NB4 (cell line): Measurements from ENCODE around the gene TBXAS1.

Experiments
- DNase-seq: peaks from one replicate; pipeline ENCODE4 v3.0.0; 2010; ENCODE audit warnings: low read depth
- H3K4me3 ChIP-seq: one replicate; pipeline ENCODE4 v1.5.1; 2011; ENCODE audit warnings: mild to moderate bottlenecking, low read depth, low read length, moderate library complexity
- CTCF ChIP-seq: IDR thresholded peaks from one replicate; pipeline ENCODE4 v1.5.1; 2012; ENCODE audit warnings: low read depth, low read length
- MAX ChIP-seq: IDR thresholded peaks from 2 replicates; pipeline ENCODE4 v1.6.1; 2011; ENCODE audit warnings: low read depth, low read length
- MYC ChIP-seq: IDR thresholded peaks from 2 replicates; pipeline ENCODE4 v1.6.1; 2011; ENCODE audit warnings: low read depth, low read length
- POLR2A ChIP-seq: IDR thresholded peaks from 2 replicates; pipeline ENCODE4 v1.6.1; 2011; ENCODE audit warnings: mild to moderate bottlenecking; ENCODE audit not compliant: insufficient read length; ENCODE audit errors: extremely low read depth

The TBXAS1 gene

GRCh38 chr7:139853506-139854123 is 24.6 kb downstream of the TBXAS1 start:
- H3K4me3 ChIP-seq, result no peak overlapping the region
- TF ChIP-seq POLR2A, result no peak
- TF ChIP-seq MYC, result no peak
- TF ChIP-seq CTCF, result no peak
- TF ChIP-seq MAX, result no peak
- DNase-seq, result peak; percentile 83

GRCh38 chr7:139854124-139854511 is 25.1 kb downstream of the TBXAS1 start:
- peak; percentile 95 for DNase-seq
- TF ChIP-seq POLR2A, result no peak
- TF ChIP-seq CTCF, result no peak
- TF ChIP-seq MAX, result no peak
- no peak for TF ChIP-seq MYC

GRCh38 chr7:139854803-139855497 is 25.9 kb downstream of the TBXAS1 start:
- no peak for TF ChIP-seq CTCF
- TF ChIP-seq POLR2A, result no peak
- TF ChIP-seq MAX, result no peak
- no peak for DNase-seq
- no peak overlapping the region for H3K4me3 ChIP-seq

More at GRCh38 chr7:139854124-139854511, 25.1 kb downstream of the TBXAS1 start:
- H3K4me3 ChIP-seq, result no peak overlapping the region

- peak; percentile 99 for DNase-seq
- TF ChIP-seq CTCF (no peak), MYC (peak; percentile 8; the same call in 1 of the 2 replicates), POLR2A (no peak), MAX (no peak)
- H3K4me3 ChIP-seq, result peak overlapping the region; percentile 14
Observed at GRCh38 chr7:139855498-139856270, 26.6 kb downstream of the TBXAS1 start.

GRCh38 chr7:139857791-139858190 is 28.7 kb downstream of the TBXAS1 start:
- no peak for TF ChIP-seq MYC
- TF ChIP-seq POLR2A, result no peak
- no peak for TF ChIP-seq MAX
- TF ChIP-seq CTCF, result no peak
- DNase-seq, result no peak
- no peak overlapping the region for H3K4me3 ChIP-seq
